HG03558 (cell line): ENCODE results near the gene NEMP2.
"Not testable (repeated sequence)": the region's sequence is repeated elsewhere in the genome, so short reads cannot be mapped to it uniquely, and the experiment has no call there.

Experiments used
- ATAC-seq: cut with Tn5 transposase; IDR thresholded peaks from one replicate; pipeline ENCODE4 v1.9.1; 2021; ENCODE audit warnings: moderate number of reproducible peaks; ENCODE audit not compliant: unreplicated experiment; ENCODE audit errors: extremely low read depth

NEMP2 gene

DNA sequence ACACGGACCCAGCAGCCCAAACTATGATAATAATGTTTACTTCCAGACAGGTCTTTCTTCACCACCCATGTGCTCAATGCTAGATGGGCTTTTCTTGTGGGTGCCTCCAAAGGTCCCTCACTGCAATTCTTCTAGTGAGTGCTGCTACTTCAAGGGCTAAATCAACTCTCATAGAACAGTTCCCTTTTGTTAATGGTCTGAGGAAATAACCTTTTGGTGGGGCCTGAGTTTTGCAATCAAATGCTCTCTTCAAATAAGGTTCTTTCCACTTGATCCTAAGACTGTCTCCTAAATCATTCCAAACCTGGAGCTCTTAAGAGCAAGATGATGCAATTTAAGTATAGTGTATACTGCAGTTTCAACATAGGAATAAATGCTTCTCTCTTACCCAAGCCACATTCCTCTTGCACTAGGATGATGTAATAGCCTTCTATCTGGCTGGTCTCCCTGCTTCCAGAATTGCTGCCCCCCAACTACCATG lies 6.0 kb downstream of the NEMP2 start:
- ATAC-seq, result no peak

- no peak for ATAC-seq
Measured at GRCh38 chr2:190527918-190528317, 6.6 kb downstream of the NEMP2 start.

- ATAC-seq, result no peak
Measured at GRCh38 chr2:190527214-190527613, 7.3 kb downstream of the NEMP2 start.

DNA sequence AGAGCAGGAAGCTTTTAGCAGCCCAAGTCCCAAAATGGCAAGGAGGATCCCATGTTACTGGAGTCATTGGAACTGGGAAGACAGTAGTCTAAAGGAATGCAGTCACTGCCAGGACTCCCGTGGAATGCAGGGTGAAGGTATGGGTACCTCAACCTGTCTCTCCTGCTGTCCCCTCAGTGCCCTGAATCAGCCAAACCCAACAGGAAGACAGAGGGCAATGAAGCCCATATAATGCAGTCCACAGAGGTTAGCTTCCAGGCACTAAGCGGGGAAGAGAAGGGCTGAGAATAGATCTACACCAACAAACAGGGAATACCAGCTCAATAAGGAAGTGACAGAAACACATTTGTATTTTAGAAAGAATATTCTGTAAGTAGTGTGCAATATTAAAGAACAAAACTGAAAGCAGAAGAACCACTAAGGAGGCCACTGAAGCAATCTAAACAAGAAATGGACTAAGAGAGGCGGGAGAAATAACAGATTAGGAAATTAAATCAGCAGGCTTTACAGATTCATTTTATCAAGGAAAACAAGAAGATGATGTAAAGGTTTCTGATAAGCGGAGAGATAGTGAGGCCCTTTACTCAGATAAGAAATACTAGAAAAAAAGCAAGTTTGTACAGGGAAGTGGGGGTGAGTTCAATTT lies 8.3 kb downstream of the NEMP2 start:
- ATAC-seq, result no peak

- ATAC-seq, result no peak
Measured at GRCh38 chr2:190524928-190525327, 9.6 kb downstream of the NEMP2 start.

- no peak for ATAC-seq
Measured at GRCh38 chr2:190519975-190520767, 14.4 kb downstream of the NEMP2 start.

- no peak for ATAC-seq
Measured at GRCh38 chr2:190517468-190517867, 17.1 kb downstream of the NEMP2 start.

DNA sequence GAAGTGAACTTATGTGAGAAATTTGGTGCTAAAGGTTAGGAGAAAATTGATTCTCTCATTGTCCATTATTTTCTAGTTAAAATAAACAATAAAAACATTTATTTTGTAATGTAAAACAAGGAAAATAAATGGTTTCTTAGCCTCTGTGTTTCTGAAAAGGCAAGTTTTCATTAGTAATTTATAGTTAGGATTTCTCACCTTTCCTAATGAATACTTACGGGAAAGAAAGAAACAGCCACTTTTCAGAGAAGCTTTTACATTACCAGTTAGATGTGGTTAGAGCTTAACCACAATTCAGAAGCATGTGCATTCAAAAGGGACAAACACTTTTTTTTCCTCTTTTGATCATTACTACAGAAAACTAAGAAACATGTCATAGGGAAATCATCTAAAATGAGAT lies 18.8 kb downstream of the NEMP2 start:
- no peak for ATAC-seq

GRCh38 chr2:190514676-190515075 lies 19.8 kb downstream of the NEMP2 start:
- no peak for ATAC-seq

DNA sequence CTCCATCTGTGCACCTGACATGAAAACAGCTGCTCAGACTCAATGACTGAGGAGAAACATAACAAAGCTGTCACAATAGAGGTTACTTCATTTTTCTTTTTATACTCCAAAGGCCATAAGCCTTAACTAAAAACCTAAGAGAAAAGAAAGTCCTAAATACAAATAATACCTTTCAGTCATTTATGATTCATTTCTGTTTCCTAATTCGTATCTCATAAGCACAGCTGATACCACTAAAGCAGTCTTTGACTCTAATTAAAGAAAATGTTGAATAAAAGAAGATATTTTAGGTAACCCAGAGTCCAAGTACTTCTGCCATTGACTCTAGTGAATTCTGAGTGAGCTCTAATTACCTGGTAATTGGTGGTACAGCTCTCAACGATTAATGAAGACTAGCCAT lies 20.6 kb downstream of the NEMP2 start:
- ATAC-seq, result no peak

DNA sequence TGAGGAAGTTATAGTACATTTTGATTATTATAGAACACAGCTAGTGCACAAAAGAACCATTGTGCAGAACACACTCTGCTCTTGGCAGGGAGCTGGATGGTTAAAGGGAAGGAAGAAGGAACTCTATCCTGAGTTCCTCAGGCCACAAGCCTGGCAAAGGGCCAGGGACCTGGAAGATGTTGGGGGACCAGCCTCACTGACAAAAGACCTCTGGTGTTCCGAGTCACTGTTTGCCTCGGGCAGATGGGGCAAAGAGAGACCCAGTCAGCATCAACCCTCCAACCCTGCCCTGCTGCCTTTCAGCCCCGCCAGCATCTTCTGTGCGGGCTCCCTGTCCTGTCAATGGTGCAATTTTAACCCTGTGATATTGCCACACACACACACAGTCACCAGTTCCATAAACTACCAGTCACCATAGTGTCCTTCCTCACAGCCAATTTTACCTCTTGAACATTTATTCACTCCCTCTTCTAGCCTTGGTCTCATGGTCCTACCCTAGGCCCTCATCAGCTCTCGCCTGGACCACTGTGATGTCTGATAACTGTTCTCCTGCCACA lies 21.9 kb downstream of the NEMP2 start:
- ATAC-seq, result no peak

DNA sequence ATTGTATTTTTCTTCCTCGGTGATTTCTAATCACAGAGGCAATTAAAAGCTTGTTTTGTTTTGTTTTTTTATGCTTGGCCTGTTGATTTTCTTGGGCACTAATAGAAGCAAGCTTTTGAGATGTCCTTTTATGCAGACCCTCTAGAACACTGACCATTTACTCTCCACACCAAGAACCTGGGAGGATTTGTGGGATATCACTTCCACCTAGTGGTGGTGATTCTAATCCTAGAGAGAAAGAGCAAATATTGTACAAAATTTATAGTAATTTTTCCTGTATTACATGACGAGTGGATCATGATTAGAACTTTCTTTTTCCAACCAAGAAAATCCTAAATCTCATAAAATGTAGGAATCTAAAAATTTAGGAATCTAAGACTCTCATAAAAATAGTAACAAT lies 23.4 kb downstream of the NEMP2 start:
- no peak for ATAC-seq

DNA sequence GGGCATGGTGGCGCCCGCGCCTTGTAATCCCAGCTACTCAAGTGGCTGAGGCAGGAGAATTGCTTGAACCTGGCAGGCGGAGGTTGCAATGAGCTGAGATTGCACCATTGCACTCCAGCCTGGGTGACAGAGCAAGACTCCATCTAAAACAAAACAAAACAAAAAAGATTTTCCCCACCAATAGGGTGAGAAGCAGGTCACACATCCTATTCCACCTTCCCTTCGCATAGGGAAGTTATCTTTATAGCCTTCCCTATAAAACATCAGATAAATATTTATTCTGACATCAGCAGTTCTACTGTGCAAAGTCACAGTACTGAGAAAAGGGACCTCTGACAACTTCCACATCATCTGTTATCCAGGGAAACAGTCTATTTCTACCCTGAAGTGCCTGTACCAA lies 24.6 kb downstream of the NEMP2 start:
- ATAC-seq, result not testable (repeated sequence)

DNA sequence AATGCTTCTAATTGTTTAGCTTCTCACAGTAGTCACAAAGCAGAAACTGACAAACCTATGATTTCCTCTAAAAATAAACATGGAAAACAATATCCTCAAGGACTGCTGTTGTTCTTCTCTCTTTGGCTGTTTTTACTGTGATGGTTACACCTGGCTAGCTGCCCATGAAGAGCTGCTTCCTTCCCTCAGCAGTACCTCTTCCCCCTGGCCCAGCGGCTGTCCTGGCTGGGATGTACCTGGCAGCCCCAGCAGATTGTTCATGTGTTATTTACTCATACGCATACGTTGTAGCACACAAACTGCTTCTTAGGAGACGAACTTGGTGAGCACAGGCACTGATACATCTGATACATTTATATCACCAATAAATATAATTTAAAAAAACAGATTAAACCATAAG lies 27.4 kb downstream of the NEMP2 start:
- ATAC-seq, result no peak

DNA sequence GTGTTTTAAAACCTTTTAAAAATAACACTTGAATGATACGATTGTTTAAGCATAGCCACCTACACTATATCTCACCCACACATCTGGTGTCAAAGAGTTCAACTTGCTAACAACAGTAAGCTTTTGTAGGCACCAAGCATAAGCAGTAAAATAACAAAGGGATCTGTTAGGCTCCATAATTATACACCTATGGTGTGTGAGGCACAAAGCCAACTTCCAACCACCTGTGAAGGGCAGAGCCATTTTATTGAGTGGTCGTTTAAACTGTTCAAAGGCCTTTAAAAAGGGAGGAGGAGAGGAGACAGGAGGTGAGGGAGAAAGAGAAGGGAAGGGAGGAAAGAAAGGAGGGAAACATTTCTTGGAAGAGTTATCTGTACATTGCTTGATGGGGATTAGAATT lies 27.9 kb downstream of the NEMP2 start:
- ATAC-seq, result no peak

- no peak for ATAC-seq
Measured at GRCh38 chr2:190505696-190506095, 28.8 kb downstream of the NEMP2 start.

DNA sequence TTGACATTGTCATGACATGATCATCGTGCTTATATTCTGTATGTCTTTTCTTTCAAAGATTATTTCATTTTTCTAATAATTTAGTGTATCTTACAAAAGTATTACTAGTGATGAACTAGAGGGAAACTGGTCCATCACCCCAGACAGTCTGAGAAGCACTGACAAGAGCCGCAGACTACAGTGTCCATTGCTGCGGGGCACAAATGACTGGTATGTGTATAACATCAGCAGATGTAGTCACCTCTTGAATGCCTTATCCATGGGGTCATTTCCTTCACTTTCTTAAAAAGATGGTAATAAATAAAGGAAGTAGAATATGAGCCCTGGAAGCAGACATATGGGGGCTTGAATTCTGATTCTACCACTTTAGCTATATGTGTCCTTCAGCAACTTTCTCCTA lies 29.6 kb downstream of the NEMP2 start:
- no peak for ATAC-seq

DNA sequence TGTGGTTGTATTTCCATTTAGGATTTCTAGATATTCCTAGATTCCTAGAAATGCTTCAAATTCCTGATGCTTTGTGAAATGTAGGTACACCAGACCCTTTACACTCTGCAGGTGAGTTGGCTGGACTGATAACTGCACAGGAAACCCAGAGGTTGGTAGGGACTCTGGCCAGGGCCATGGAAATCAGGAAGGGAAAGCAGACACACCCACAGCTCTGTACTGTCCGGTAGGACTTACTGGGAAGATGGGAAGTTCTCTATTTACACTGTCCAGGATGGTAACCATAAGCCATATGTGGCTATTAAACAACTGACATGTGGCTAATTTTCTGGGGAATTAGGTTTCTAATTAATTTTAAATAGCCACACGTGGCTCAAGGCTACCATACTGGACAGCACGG lies 31.4 kb downstream of the NEMP2 start:
- no peak for ATAC-seq

DNA sequence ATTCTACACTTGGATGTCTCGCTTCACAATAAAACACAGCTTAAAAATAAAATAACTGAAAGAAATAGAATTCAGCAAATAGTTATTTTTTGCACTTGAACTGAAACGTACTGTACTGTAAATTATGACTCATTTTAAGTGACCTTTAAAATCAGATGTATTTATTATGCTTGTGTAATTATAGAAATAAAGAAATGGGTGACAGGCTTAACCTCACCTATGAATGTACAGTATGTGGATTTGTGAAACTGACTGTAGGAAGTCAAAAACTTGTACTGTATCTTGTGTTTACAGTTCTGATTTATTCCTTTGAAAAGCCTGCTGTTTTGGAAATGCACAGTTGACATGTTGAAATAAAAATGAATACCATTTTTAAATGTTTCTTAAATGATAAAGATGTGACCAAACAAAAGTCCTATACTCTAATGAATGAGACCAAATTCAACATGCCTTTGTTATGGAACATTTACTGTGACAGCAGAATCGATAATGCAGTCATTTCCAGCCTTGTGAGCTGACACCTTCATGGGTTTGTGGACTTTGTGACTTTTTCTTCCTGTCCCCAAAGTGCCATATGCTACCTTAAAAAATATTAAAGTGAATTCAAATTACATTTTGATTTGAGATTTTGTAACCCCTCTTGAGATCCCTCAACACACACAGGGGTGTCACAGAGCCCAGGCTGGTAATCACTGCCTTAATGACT lies 32.7 kb downstream of the NEMP2 start:
- ATAC-seq, result no peak

- no peak for ATAC-seq
Measured at GRCh38 chr2:190501231-190501630, 33.3 kb downstream of the NEMP2 start.

DNA sequence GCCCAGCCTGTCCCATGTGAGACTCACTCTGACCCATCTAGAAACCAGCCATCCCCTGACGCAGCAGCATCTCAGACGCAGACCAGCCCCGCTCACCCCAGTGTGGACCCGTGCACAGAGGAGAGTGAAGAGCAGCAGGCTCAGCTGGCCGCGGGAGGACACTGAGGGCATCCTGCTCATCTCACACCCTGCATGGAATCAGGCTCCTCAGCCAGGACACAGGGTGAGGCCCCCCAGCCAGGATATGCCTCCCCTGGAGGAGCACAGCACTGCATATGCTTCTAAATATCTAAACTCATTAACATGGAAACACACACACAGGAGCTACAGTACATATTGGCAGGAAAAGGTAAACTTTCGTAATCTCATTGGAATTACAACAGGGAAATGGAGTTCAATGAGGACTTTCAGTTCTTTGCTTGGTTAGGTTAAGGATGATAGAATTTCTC lies 34.4 kb downstream of the NEMP2 start:
- ATAC-seq, result no peak
